DOHH2 (cell line): ENCODE data around the gene ENTPD8.

ENCODE experiments used
- CTCF ChIP-seq: fragments of 200-600 bp; sonication (generic); IDR thresholded peaks from one replicate; pipeline ENCODE4 v1.5.1; 2014; ENCODE audit warnings: antibody characterized with exemption, mild to moderate bottlenecking, low read depth, low read length; ENCODE audit not compliant: poor library complexity, severe bottlenecking
- EZH2phosphoT487 ChIP-seq: fragments of 200-600 bp; sonication (generic); IDR thresholded peaks from 2 replicates; pipeline ENCODE4 v1.6.1; 2017; ENCODE audit warnings: borderline replicate concordance, mild to moderate bottlenecking, antibody characterized with exemption, low read length, moderate library complexity, mixed read lengths

GRCh38 chr9:137408651-137409405 is 32.3 kb downstream of the ENTPD8 start:
- TF ChIP-seq CTCF (no peak), EZH2phosphoT487 (no peak)
